GM23248 (cell line): ENCODE data around the gene KLF4.

Source experiments
- EZH2 ChIP-seq: fragments of 200-600 bp; sonication (generic); IDR thresholded peaks from 2 replicates; pipeline ENCODE4 v1.6.1; 2018; ENCODE audit warnings: antibody characterized with exemption, mild to moderate bottlenecking; ENCODE audit not compliant: insufficient read depth, poor library complexity, severe bottlenecking
- EZH2phosphoT487 ChIP-seq: fragments of 200-600 bp; sonication (generic); IDR thresholded peaks from 2 replicates; pipeline ENCODE4 v1.6.1; 2018; ENCODE audit warnings: antibody characterized with exemption, moderate library complexity, mild to moderate bottlenecking, low read depth; ENCODE audit not compliant: insufficient read depth

DNA sequence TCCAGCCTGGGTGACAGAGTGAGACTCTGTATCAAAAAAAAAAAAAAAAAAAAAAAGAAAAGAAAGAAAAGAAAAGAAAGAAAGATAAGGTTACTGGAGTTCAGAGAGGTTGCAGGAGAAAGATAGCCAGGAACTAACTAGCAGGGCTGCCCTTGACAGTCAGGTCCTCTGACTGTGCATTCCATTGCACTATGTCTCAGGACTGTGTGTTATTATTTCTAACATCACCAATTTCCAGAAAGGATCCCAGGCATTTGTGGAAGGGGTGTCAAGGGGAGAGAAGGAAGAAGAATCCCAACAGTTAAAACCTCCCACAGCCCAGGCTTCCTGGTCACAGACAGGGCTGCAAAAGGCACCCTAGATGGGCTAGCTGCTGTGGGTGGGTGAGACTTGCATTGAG, 25.1 kb downstream of the KLF4 start:
- TF ChIP-seq EZH2phosphoT487 (no peak), EZH2 (no peak)
